CD4-positive, alpha-beta T cell treated with Interleukin-21 for 1 hour (primary cell): ENCODE measurements around the gene ACOT8.
A peak's percentile ranks its signal among the peaks of the same experiment; 100 is the strongest.
"Not testable (repeated sequence)": the region's sequence is repeated elsewhere in the genome, so short reads cannot be mapped to it uniquely, and the experiment has no call there.

Experiments
- DNase-seq: peaks from one replicate; pipeline ENCODE4 v3.0.0-alpha.2; 2020

ACOT8 gene

GRCh38 chr20:45886590-45887345, 29.6 kb upstream of the ACOT8 start:
- DNase-seq, result no peak

- no peak for DNase-seq
Measured at GRCh38 chr20:45883100-45883469, 25.9 kb upstream of the ACOT8 start.

- DNase-seq, result no peak
Measured at GRCh38 chr20:45882469-45883099, 25.4 kb upstream of the ACOT8 start.

- peak; percentile 99 for DNase-seq
Measured at GRCh38 chr20:45880988-45881788, 24.0 kb upstream of the ACOT8 start, which contains the start of gene ZSWIM1. Gene ZSWIM1, plus strand, starts transcription at chr20:45881227. Its CDS starts 1,366 bp downstream, at chr20:45882593.

GRCh38 chr20:45878076-45878761, 21.0 kb upstream of the ACOT8 start:
- no peak for DNase-seq

- no peak for DNase-seq
Measured at GRCh38 chr20:45874576-45874975, 17.4 kb upstream of the ACOT8 start.

- not testable (repeated sequence) for DNase-seq
Measured at GRCh38 chr20:45874104-45874481, 16.9 kb upstream of the ACOT8 start.

GRCh38 chr20:45873409-45874103, 16.4 kb upstream of the ACOT8 start:
- DNase-seq, result no peak

GRCh38 chr20:45872626-45873025, 15.4 kb upstream of the ACOT8 start:
- DNase-seq, result no peak

- DNase-seq, result no peak
Measured at GRCh38 chr20:45867819-45868176, 10.6 kb upstream of the ACOT8 start.

- no peak for DNase-seq
Measured at GRCh38 chr20:45867136-45867818, 10.1 kb upstream of the ACOT8 start.

GRCh38 chr20:45866454-45866853, 9.3 kb upstream of the ACOT8 start:
- no peak for DNase-seq

- no peak for DNase-seq
Measured at GRCh38 chr20:45863543-45864470, 6.6 kb upstream of the ACOT8 start.

- DNase-seq, result no peak
Measured at GRCh38 chr20:45861221-45862075, 4.3 kb upstream of the ACOT8 start.

- no peak for DNase-seq
Measured at GRCh38 chr20:45860560-45861220, 3.5 kb upstream of the ACOT8 start.

GRCh38 chr20:45859916-45860315, 2.7 kb upstream of the ACOT8 start:
- no peak for DNase-seq

- no peak for DNase-seq
Measured at GRCh38 chr20:45857882-45858216, 657 bp upstream of the ACOT8 start.

- no peak for DNase-seq
Measured at GRCh38 chr20:45853484-45853883, 3.7 kb downstream of the ACOT8 start.

- no peak for DNase-seq
Measured at GRCh38 chr20:45852326-45852725, 4.9 kb downstream of the ACOT8 start.
